Right ventricle myocardium superior (tissue), 1 donor: Measurements from ENCODE around the gene MAGI2. TPM values are rescaled to one million over a fixed set of nuclear protein-coding genes. Genes with fewer than 3 reads are reported as not detected.

Experiments
- ATAC-seq: fragments of 200-7000 bp; cut with Tn5 transposase; one replicate; pipeline ENCODE4 v1.9.1; 2020; ENCODE audit warnings: mild to moderate bottlenecking; ENCODE audit not compliant: poor library complexity
- DNase-seq: peaks from one replicate; pipeline ENCODE4 v3.0.0-alpha.2; 2020
- intact Hi-C: fragments of 100-400 bp; cut with DNase I; formaldehyde crosslinking; loops from one replicate; pipeline ENCODE4 v1.11.2; 2022
- total RNA-seq: library from RNA; stranded (reverse); fragmentation: NEBNext Ultra II Directional; extraction: Animal tissue kit (Norgen Biotek cat#: 25700); gene quantifications from one replicate; pipeline ENCODE4 v1.2.1, GENCODE V29; 2021
- donor health status: DM: no; HTN: yes; CAD: no; lungs with severe emphysema.

Gene MAGI2
- total RNA-seq, 1 donor from 2014 or later = 3.9 TPM

- DNase-seq = no peak
- ATAC-seq = no peak
- intact Hi-C loops = no loop called here
These were observed 164.8 kb downstream of the MAGI2 start for GRCh38 chr7:79288655-79289054.

- DNase-seq = no peak
- no peak for ATAC-seq
- intact Hi-C loops = no loop called here
These were observed 165.5 kb downstream of the MAGI2 start for GRCh38 chr7:79287981-79288380.

GRCh38 chr7:79286181-79286580, 167.3 kb downstream of the MAGI2 start:
- DNase-seq (no peak), ATAC-seq (no peak)
- intact Hi-C loops = no loop called here

GRCh38 chr7:79285756-79286155, 167.7 kb downstream of the MAGI2 start:
- intact Hi-C loops = no loop called here
- no peak for ATAC-seq
- no peak for DNase-seq

GRCh38 chr7:79284211-79284610, 169.3 kb downstream of the MAGI2 start:
- DNase-seq = no peak
- intact Hi-C loops = no loop called here
- no peak for ATAC-seq

GRCh38 chr7:79282882-79283602, 170.4 kb downstream of the MAGI2 start:
- DNase-seq (no peak), ATAC-seq (no peak)
- intact Hi-C loops = no loop called here

GRCh38 chr7:79282070-79282694, 171.3 kb downstream of the MAGI2 start:
- intact Hi-C loops = no loop called here
- DNase-seq (no peak), ATAC-seq (peak; percentile 82)

GRCh38 chr7:79281426-79281825, 172.0 kb downstream of the MAGI2 start:
- ATAC-seq (no peak), DNase-seq (no peak)
- intact Hi-C loops = no loop called here

GRCh38 chr7:79272938-79273337, 180.5 kb downstream of the MAGI2 start:
- intact Hi-C loops = no loop called here
- DNase-seq (no peak), ATAC-seq (no peak)

GRCh38 chr7:79272066-79272669, 181.3 kb downstream of the MAGI2 start:
- intact Hi-C loops = no loop called here
- DNase-seq (no peak), ATAC-seq (no peak)

GRCh38 chr7:79268730-79269129, 184.7 kb downstream of the MAGI2 start:
- DNase-seq (no peak), ATAC-seq (no peak)
- intact Hi-C loops = no loop called here

- ATAC-seq (no peak), DNase-seq (no peak)
- intact Hi-C loops = no loop called here
These were observed 194.6 kb downstream of the MAGI2 start for GRCh38 chr7:79258826-79259225.

- no peak for DNase-seq
- intact Hi-C loops = no loop called here
- no peak for ATAC-seq
These were observed 195.5 kb downstream of the MAGI2 start for GRCh38 chr7:79257959-79258358.

GRCh38 chr7:79245623-79246249, 207.7 kb downstream of the MAGI2 start:
- no peak for ATAC-seq
- intact Hi-C loops = no loop called here
- no peak for DNase-seq

- no peak for DNase-seq
- intact Hi-C loops = no loop called here
- no peak for ATAC-seq
These were observed 209.0 kb downstream of the MAGI2 start for GRCh38 chr7:79244482-79244881.

GRCh38 chr7:79241288-79242060, 212.0 kb downstream of the MAGI2 start:
- no peak for DNase-seq
- intact Hi-C loops = no loop called here
- ATAC-seq = no peak

GRCh38 chr7:79240413-79240812, 213.1 kb downstream of the MAGI2 start:
- no peak for ATAC-seq
- intact Hi-C loops = no loop called here
- no peak for DNase-seq

GRCh38 chr7:79236352-79237028, 217.0 kb downstream of the MAGI2 start:
- no peak for DNase-seq
- intact Hi-C loops = no loop called here
- ATAC-seq = no peak

- ATAC-seq = no peak
- intact Hi-C loops = no loop called here
- no peak for DNase-seq
These were observed 226.4 kb downstream of the MAGI2 start for GRCh38 chr7:79227044-79227443.
